HG03439 (cell line): ENCODE results near the gene TAGLN.
"Not testable (repeated sequence)": the region's sequence is repeated elsewhere in the genome, so short reads cannot be mapped to it uniquely, and the experiment has no call there.

Experiments used
- ATAC-seq: cut with Tn5 transposase; IDR thresholded peaks from one replicate; pipeline ENCODE4 v1.9.1; 2021; ENCODE audit warnings: mild to moderate bottlenecking, moderate library complexity; ENCODE audit not compliant: unreplicated experiment

Gene TAGLN

DNA sequence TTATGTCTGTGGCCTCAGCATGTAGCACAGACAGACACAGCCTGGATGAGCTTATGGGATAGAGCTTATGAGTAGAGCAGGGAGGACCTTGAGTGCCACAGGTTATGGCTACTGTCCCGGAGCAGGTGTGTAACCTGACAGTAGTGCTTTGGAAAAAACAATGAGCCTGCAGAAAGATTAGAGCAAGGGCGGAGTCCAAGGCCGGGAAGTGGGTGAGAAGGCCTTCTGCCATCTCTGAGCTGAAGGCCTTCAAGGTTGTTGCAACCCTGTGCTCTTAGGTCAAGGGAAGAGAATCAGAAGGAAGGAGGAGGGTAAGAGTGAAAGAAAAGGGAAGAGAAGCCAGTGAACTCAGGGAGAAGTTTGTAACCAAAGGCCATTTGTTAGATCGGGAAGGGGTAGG lies 3.9 kb upstream of the TAGLN start:
- ATAC-seq, result no peak

DNA sequence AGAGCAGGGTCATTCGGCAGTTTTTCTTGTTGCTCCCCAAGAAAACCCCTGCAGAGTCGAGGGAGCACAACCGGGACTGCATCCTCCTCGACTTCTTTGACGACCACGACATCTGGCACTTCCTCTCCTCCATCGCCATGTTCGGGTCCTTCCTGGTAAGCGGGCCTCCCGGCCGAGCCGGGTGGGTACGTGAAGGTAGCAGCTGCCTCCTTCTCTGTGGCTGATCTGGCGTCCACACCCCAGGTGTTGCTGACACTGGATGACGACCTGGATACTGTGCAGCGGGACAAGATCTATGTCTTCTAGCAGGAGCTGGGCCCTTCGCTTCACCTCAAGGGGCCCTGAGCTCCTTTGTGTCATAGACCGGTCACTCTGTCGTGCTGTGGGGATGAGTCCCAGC lies 3.4 kb upstream of the TAGLN start:
- ATAC-seq, result no peak

DNA sequence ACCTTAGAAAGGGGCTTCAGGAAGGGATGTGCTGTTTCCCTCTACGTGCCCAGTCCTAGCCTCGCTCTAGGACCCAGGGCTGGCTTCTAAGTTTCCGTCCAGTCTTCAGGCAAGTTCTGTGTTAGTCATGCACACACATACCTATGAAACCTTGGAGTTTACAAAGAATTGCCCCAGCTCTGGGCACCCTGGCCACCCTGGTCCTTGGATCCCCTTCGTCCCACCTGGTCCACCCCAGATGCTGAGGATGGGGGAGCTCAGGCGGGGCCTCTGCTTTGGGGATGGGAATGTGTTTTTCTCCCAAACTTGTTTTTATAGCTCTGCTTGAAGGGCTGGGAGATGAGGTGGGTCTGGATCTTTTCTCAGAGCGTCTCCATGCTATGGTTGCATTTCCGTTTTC lies 2.2 kb upstream of the TAGLN start:
- ATAC-seq, result no peak

DNA sequence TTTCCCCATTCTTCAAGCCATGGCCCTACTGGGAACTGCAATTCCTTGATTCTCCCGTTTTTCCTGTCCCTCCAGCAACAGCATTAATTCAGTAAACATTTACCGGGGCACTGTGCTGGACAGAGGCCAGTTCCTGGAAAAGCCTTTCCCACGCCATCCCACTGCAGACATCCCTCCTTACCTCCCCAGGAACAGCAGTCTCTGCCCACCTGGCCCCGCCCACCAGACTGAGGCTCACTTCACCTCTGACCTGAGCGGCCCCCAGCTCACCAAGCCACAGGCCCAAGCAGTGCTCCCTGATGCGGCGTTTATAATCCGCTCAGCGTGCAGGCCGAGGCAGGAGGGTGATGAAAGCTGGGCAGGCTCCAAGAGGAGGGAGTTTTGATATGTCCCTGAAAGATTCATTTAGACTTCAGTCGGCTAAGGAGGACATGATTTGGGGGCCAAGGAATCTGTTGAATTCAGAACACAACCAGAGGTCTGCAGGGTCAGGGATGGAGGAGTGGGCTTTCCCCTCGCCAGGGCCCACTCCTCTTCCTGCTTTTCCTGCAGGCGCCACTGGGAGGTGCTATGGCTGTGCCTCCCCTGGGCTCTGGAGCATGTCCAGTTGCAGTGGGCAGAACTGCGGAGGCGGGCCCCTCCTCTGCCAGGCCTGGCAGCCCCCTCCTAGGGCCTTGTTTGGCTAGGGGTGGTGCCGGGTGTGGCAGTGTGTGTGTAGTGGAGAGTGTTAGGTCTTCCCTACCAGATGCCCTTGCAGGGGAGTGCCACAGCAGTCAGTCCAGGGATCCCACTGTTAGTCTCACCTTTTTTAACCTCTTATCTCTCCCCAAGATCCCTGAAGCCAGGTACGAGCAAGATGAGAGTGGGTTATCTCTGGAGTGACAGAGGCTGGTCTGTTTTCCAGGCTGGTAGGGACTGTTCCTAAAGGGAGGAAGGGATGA lies 1.4 kb upstream of the TAGLN start:
- ATAC-seq, result no peak

DNA sequence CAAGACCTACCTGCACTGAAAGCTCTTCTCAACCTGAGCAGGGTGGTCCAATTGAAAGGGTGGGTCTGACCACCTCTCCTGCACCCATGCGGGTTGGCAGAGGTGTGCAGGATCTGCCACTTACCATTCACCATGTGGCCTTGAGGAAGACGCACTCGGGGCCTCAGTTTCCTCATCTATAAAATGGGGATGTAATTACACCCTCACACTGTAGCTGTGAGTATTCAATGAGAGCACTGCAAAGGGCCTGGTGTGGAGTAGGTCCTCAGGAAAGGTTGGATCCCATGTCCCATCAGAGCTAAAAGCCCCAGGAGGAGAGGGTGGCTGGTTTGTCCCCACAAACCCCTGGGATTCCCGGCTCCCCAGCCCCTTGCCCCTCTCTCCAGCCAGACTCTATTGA lies 557 bp upstream of the TAGLN start:
- ATAC-seq, result no peak

DNA sequence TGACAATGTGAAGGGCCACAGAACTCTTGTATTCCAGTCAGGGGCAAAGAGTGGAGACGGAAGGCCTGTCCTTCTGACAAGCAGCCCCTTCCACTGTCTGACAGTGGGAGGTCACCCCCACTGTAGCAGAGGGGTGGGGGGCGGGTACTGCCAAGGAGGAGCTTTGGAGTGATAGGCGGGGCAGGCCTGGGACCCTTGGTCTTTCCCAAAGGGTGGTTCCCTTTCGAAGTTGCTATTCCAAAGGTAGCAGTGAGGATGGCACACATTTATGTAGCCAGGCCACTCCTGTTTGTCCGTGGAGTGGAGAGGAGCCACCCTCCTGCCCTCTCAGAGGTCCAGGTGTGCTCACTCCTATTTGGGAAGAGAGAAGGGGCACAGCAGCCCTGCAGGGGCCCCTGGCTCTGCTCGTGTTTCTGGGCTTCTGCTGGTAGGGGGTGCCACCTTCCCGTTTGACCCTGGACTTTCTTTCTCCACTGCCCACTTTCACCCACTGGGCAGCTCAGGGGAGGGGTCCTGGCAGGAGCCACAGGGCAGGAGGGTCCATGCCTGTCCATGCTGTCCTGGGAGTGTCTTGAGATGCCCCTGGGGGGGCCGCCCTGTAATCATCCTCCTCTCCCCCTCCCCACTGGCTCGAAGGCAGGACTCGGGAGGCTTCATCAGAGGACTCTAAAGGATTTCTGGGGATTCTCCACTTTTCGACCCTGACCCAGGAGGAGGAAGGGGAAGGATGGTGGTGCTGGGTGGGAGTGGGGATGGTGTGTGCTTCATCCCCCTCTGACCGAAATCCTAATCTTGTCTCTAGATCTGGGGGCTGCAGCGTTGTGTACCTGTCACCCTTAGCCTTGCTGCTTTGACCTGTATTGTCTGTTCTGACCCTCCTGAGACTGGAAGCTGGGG lies 994 bp downstream of the TAGLN start:
- no peak for ATAC-seq

DNA sequence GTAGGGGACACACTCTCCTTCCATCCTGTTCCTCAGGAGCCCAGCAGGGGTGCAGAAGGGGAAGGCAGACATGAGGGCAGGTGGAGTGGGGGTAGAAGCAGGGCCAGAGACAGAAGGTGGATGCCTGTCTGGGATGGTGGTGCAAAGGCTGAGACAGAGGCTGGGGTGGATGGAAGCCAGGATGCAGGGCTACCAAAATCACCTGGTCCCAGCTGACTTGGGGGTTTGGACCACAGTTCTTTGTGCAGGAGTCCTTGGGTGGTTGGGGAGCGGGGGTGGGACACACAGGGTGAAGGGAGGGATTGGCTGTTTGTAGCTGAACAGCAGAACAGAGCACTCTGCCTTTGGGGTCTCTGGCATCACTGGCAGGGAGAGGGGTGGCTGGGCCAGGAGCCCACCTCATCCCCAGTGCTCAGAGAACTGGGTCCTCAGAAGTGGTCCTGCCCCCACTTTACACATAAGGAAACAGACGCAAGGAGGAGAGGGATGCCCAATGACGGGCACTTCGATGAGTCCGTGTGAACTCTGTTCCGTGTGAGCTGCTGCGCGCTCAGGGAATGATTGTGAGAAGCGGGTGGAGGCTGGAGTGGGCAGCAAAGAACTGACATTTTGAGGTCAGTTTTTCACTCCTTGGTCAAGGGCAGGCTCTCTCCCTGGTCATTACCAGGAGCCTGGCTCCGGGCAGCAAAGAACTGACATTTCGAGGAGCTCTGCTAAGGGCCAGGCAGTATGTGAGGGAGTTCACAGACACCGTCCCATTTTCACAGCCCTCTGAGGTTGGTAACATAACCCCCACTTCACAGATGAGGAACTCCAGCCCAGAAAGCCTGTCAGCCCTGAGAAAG lies 1.9 kb downstream of the TAGLN start:
- no peak for ATAC-seq

DNA sequence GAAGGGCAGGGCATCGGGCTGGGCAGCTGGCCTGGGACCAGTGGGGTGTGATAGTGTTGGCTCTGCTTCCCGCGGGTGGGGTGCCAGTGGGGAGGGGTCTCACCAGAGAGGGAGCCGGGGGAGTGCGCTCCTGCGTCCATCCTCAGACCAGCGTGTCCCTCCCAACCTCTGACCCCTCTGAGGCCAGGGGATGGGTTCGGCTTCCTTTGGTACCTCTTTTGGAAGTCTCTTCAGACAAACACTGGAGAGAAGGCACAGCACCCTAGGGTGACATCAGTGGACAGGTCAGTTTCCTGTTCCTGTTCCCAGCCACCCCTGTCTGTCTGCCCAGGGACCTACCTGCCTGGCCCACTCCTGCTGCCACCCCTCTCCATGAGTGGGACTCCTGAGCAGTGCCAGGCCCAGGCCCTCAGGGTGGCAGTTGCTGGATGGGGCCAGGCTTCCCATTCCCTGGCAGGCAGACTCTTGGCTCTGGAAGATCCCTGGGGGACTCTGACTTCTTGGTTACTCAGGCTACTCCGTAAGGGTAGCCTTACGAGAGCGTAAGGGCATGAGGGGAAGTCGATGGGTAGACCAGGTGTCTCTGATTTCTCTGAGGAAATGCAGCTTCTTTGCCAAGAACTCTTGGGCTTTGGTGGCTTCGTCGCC lies 2.6 kb downstream of the TAGLN start:
- ATAC-seq, result no peak

DNA sequence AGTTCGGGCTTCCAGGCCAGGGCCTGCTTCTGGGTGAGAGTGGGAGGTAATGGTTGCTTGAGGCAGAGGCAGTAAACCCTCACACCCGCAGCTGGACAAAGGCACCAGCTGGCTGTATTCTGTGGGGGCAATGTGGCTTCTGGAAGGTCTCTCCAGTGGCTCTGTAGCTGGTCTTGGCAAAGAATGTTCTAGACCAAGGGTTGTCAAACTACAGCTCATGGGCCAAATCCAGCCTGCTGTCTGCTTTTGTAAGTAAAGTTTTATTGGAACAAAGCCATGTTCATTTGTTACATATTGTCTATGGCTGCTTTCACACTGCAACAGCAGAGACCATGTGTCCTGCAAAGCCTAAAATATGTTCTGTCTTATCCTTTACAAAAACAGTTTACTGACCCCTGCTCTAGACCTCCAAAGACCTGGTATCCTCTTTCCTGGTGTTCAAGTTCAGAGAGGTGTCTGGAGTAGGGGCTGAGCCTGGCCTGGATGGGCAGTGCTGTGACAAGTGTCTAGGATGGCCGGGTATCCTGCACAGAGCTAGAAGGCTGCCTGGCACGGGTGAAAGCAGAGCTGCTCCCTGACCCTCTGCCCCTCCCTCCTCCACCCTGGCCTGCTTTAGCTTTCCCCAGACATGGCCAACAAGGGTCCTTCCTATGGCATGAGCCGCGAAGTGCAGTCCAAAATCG lies 3.4 kb downstream of the TAGLN start:
- ATAC-seq, result no peak

DNA sequence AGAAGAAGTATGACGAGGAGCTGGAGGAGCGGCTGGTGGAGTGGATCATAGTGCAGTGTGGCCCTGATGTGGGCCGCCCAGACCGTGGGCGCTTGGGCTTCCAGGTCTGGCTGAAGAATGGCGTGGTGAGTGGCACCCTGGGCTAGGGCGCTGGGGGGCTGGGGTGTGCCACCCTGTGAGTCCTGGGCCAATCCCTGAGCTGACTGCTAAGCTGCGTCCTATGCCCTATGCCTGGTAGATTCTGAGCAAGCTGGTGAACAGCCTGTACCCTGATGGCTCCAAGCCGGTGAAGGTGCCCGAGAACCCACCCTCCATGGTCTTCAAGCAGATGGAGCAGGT lies 3.9 kb downstream of the TAGLN start:
- ATAC-seq, result no peak

DNA sequence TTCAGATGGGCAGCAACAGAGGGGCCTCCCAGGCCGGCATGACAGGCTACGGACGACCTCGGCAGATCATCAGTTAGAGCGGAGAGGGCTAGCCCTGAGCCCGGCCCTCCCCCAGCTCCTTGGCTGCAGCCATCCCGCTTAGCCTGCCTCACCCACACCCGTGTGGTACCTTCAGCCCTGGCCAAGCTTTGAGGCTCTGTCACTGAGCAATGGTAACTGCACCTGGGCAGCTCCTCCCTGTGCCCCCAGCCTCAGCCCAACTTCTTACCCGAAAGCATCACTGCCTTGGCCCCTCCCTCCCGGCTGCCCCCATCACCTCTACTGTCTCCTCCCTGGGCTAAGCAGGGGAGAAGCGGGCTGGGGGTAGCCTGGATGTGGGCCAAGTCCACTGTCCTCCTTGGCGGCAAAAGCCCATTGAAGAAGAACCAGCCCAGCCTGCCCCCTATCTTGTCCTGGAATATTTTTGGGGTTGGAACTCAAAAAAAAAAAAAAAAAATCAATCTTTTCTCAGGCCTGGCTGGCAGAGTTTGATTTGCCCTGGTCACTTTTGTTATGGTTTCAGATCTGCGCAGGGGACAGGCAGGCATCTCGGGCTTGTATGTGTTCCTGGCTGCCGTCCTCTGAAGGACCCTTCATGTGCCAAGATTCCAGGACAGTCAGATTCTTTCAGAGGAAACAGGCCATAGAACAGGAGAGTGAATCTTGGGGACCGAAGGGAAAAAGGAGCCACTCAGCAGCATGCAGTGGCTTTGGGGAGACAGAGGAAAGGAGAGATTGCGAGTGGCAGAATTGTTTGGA lies 5.3 kb downstream of the TAGLN start:
- ATAC-seq, result no peak

DNA sequence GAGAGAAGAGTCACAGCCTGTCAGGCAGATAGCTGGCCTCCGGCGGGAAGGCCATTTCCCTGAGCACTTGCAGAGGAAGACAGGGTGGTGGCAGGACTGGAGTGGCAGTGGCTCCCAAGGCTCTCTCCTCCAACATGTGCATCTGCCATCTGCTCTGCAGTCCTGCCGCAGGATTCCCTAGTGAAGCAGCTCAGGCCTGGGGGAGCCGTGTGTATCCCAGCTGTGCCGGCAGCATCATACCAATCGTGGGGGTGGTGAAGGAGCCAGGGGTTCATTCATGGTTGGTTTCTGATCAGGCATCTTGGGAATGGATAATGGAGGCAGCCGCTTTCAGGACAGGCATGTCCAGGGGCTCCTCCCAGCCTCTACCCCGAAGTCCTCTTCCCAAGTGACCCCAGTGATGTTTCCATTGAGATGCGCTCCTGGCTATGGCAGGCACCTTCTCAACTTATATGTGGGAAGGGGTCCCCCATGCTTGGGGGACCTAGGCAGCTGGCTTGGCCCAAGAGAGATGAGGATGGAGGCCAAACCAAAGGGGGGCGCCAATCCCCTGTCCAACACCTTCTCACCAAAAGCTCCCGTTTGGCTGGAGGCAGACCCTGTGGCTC lies 6.1 kb downstream of the TAGLN start:
- no peak for ATAC-seq

DNA sequence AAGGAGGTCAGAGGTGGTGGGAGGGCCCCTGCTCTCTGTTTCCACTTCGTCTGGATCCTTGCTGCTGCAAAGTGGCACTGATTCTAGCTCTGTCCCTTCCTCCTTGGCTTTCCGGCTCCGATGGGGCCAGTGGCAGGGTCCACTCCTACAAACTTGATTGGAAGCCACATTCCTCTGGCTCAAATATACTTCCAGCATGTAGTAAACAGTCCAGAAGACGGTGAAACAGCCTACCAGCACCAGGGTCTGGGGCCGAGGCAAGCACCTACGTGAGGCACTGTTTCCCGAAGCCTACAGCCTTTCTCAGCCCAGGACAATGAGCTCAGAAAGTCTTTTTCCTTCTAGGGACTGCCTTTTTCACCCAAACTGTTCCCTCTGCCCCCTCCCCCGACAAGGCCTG lies 6.9 kb downstream of the TAGLN start:
- not testable (repeated sequence) for ATAC-seq

DNA sequence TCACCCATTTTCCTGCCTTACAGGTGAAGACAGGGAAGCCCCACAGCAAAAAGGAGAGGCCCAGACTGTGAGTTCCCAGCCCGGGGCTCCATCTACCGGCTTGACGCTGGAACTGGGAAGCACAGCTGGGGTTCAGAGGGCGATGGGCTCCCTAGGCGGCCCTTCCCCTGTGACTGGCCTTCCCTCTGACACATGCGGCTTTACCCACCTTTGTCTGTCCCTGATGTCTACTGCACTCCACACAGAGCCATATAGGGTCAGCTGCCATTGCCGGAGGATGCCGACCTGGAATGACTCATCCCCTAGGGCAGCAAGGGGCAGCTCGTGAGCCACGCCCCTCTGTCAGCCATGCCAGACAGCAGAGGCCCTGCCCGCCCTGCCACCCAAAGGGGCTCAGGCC lies 7.7 kb downstream of the TAGLN start:
- ATAC-seq, result not testable (repeated sequence)

DNA sequence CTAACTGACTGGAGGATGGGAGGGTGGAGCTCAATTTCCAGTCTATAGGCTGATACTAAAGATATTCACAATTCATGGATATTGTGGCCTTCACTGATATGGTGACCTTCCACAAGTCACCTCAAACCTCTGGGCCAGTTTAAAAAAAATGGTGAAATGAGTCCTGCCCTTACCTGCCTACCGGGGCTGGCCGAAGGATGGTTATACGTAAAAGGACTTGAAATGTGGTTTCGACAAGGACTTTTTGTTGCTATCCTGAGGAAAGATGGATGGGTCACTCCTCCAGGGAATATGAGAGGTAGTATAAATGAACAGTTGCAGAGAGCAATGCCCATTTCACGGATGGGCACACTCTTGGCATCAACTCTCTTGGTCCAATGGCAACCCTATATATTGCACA lies 8.3 kb downstream of the TAGLN start:
- not testable (repeated sequence) for ATAC-seq

DNA sequence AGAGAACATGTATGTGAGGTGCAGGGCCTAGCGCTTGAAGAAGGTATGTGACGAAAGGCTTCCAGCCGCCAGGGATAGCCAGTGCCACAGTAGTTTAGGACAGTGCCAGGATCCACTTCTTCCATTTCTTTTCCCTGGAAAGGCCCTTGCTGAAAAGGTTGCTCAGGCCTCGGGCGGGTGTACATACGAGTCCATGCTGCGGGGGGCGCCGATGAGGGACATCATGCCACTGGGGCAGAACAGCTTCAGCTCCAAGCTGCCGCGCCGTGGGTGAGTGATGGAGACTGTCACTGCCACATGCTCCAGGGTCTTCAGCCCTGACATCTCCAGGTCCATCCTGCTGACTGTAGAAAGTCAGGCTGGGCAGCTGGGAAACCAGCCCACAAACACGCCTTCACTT lies 9.5 kb downstream of the TAGLN start:
- not testable (repeated sequence) for ATAC-seq

DNA sequence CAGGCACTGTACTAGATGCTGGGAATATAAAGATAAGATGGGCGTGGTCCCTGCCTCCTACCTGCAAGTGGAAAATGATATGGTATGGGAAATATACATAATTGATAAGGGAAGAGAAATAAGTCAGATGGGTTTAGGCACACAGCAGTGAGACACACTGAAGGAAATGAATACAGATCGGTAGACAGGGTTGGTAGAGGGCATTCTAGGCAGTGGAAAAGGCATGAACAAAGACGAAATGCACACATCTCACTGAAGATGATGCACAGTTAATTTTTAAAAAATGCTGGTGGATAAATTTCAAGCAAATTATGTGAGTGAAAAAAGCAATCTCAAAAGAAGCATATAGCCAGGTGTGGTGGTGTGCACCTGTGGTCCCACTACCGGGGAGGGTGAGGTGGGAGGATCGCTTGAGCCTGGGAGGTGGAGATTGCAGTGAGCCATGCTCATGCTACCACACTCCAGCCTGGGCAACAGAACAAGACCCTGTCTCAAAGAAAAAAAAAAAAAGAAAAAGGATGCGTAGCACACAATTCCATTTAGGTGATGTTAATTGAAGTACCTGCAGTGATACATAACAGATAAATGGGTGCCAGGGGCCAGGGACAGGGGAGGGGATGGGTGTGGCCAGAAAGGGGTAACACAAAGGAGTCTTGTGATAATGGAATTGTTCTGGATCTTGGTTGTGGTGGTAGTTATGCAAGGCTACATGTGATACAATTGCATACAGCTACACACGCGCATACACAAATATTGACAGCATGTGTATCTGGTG lies 10.4 kb downstream of the TAGLN start:
- not testable (repeated sequence) for ATAC-seq

DNA sequence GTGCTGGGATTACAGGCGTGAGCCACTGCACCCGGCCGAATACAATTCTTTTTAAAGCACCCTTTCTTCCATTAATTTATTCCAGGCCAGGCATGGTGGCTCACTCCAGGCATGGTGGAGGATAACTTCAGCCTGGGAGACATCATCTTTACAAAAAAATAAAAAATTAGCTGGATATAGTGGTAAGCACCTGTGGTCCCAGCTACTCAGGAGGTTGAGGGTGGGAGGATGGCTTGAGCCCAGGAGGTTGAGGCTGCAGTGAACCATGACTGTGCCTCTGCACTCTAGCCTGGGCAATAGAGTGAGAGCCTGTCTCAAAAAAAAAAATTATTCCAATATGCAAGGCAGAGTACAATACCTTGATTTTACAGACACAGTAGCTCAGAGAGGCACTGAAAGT lies 11.4 kb downstream of the TAGLN start:
- ATAC-seq, result no peak
